CD8-positive, alpha-beta memory T cell (primary cell): ENCODE measurements around the gene MN1. TPM values are rescaled to one million over a fixed set of nuclear protein-coding genes. Genes with fewer than 3 reads are reported as not detected.

ENCODE experiments used
- CTCF ChIA-PET: fragments of 350-600 bp; sonication (Branson Sonifier 250); formaldehyde crosslinking; loops from one replicate; lab custom pipeline; 2021; ENCODE audit warnings: antibody characterized with exemption; lab: Charles Lee
- POLR2A ChIA-PET: fragments of 350-600 bp; sonication (Branson Sonifier 250); formaldehyde crosslinking; loops from one replicate; lab custom pipeline; 2021; ENCODE audit warnings: antibody characterized with exemption; lab: Charles Lee
- DNase-seq, 5 donors: peaks; one replicate each; pipeline versions ENCODE4 v3.0.0 to v3.0.0-alpha.2; 2020 to 2022; ENCODE audit warnings: mixed read lengths in 1 of 5
- H3K27ac ChIP-seq: one replicate; pipeline ENCODE4 v1.7.0; 2013; ENCODE audit warnings: low read depth, mild to moderate bottlenecking, low read length, moderate library complexity
- H3K27me3 ChIP-seq: 2 replicates; pipeline ENCODE4 v1.7.0; 2013; ENCODE audit warnings: low read length, mild to moderate bottlenecking; ENCODE audit not compliant: insufficient read depth, poor library complexity, severe bottlenecking
- H3K36me3 ChIP-seq: 2 replicates; pipeline ENCODE4 v1.7.0; 2013; ENCODE audit warnings: mild to moderate bottlenecking, low read length, moderate library complexity; ENCODE audit not compliant: insufficient read depth
- H3K4me1 ChIP-seq: 2 replicates; pipeline ENCODE4 v1.7.0; 2013; ENCODE audit warnings: mild to moderate bottlenecking, low read length, moderate library complexity; ENCODE audit not compliant: insufficient read depth
- H3K4me3 ChIP-seq: 2 replicates; pipeline ENCODE4 v1.7.0; 2013; ENCODE audit warnings: mild to moderate bottlenecking, low read length
- H3K9me3 ChIP-seq: 2 replicates; pipeline ENCODE4 v1.7.0; 2013; ENCODE audit warnings: mild to moderate bottlenecking, low read length
- H3K27ac Mint-ChIP-seq, 8 donors: one replicate each; pipeline ENCODE4 v1.8.0; 2020 to 2021; ENCODE audit warnings: mixed read lengths in 8 of 8, mild to moderate bottlenecking in 6 of 8, inconsistent platforms in 3 of 8, moderate library complexity in 3 of 8
- H3K27me3 Mint-ChIP-seq, 2 donors: one replicate each; pipeline ENCODE4 v1.8.0; 2020 to 2021; ENCODE audit warnings: mixed read lengths in 2 of 2, mild to moderate bottlenecking in 1 of 2, moderate library complexity in 1 of 2
- H3K36me3 Mint-ChIP-seq, 3 donors: one replicate each; pipeline ENCODE4 v1.8.0; 2020 to 2021; ENCODE audit warnings: mixed read lengths in 3 of 3, inconsistent platforms in 1 of 3, mild to moderate bottlenecking in 1 of 3
- H3K4me1 Mint-ChIP-seq, 3 donors: one replicate each; pipeline ENCODE4 v1.8.0; 2020 to 2021; ENCODE audit warnings: mixed read lengths in 3 of 3, inconsistent platforms in 1 of 3, mild to moderate bottlenecking in 1 of 3
- H3K4me3 Mint-ChIP-seq, 7 donors: one replicate each; pipeline ENCODE4 v1.8.0; 2020 to 2021; ENCODE audit warnings: mixed read lengths in 7 of 7, mild to moderate bottlenecking in 6 of 7, moderate library complexity in 4 of 7, inconsistent platforms in 2 of 7
- H3K9me3 Mint-ChIP-seq, 5 donors: one replicate each; pipeline ENCODE4 v1.8.0; 2020 to 2022; ENCODE audit warnings: mixed read lengths in 5 of 5, mild to moderate bottlenecking in 3 of 5, moderate library complexity in 2 of 5, inconsistent platforms in 1 of 5
- polyA plus RNA-seq: library from polyadenylated mRNA; unstranded; fragments of 300-500 nt; fragmentation: Illumina TruSeq; gene quantifications from one replicate; pipeline ENCODE4 v1.2.3, GENCODE V29; 2021
- total RNA-seq, 2 experiments: library from RNA; stranded (reverse); gene quantifications; one replicate each; pipeline ENCODE4 v1.2.3, GENCODE V29; 2021

MN1 gene
- total and polyA plus RNA-seq, 3 experiments from 2014 or later, result 0.04 to 0.13 TPM; not detected in 1

GRCh38 chr22:27834364-27835185 is 33.0 kb upstream of the MN1 start:
- peaks cover 0 to 21% (median 6%) of the 10 kb centered on the region in 3 donors for H3K36me3 Mint-ChIP-seq
- H3K4me3 Mint-ChIP-seq, result no peak overlapping the region

DNA sequence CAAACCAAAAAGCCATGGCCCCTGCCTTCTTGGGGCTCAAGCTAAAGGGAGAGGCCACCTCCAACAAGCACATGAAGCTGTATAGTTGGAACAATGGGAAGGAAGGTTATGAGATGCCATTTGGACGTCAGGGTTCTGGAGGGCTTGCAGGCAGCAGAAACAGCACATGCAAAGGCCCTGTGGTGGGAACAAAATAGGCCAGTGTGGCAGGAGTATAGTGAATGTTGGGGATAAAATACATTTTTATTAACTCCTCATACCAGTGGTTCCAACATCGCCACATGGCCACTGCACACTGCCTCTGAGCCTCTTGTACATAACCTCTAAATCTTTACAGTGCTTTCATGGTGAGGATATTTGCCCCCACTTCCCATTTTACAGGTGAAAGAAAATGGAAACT is 32.2 kb upstream of the MN1 start:
- Mint-ChIP-seq H3K27me3 (peaks cover 0 to 2% of the 10 kb centered on the region in 2 donors), H3K27ac (no peak overlapping the region), H3K36me3 (peaks cover 0 to 19% (median 5%) of the 10 kb centered on the region in 3 donors), H3K4me3 (no peak overlapping the region), H3K4me1 (peaks cover 13 to 14% (median 14%) of the 10 kb centered on the region in 3 donors), H3K9me3 (peaks cover 0 to 7% (median 5%) of the 10 kb centered on the region in 5 donors)
- CTCF ChIA-PET, result no interaction called here
- H3K27me3 ChIP-seq, result no peaks in the 10 kb centered on the region
- POLR2A ChIA-PET, result no interaction called here
- H3K27ac ChIP-seq, result no peak overlapping the region
- H3K4me1 ChIP-seq, result no peaks in the 10 kb centered on the region
- no peak for DNase-seq
- no peaks in the 10 kb centered on the region for H3K36me3 ChIP-seq
- no peak overlapping the region for H3K4me3 ChIP-seq
- no peaks in the 10 kb centered on the region for H3K9me3 ChIP-seq

More at GRCh38 chr22:27834364-27835185, 33.0 kb upstream of the MN1 start:
- CTCF ChIA-PET, result no interaction called here
- Mint-ChIP-seq H3K9me3 (peaks cover 0 to 7% (median 6%) of the 10 kb centered on the region in 5 donors), H3K27me3 (peaks cover 0 to 2% of the 10 kb centered on the region in 2 donors), H3K27ac (no peak overlapping the region), H3K4me1 (peaks cover 13 to 14% (median 14%) of the 10 kb centered on the region in 3 donors)
- Histone ChIP-seq H3K27me3 (no peaks in the 10 kb centered on the region), H3K4me3 (no peak overlapping the region), H3K36me3 (no peaks in the 10 kb centered on the region), H3K9me3 (no peaks in the 10 kb centered on the region), H3K27ac (no peak overlapping the region), H3K4me1 (no peaks in the 10 kb centered on the region)
- POLR2A ChIA-PET, result no interaction called here
- DNase-seq, result no peak

DNA sequence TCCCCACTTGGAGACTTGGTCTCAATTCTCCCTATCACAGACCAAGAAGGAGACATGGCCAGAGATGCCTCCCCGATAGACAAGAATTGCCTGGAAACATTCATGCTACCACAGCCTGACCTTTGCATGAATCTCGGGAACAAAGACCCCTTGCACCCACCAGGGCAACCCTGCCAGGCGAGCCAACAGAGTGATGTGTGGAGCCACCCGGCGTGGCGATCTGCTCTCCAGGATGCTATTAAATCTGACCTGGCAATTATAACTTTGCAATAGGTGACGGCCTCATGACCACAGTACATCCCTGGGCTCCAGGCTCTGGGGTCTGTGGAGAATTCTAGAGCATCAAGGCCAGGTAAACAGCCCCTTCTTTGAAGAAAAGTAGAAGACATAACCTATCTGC is 31.1 kb upstream of the MN1 start:
- peaks cover 13 to 14% (median 14%) of the 10 kb centered on the region in 3 donors for H3K4me1 Mint-ChIP-seq
- no peak for DNase-seq
- Histone ChIP-seq H3K4me3 (no peak overlapping the region), H3K27me3 (no peaks in the 10 kb centered on the region), H3K4me1 (no peaks in the 10 kb centered on the region), H3K9me3 (no peaks in the 10 kb centered on the region), H3K27ac (no peak overlapping the region), H3K36me3 (no peaks in the 10 kb centered on the region)
- H3K27ac Mint-ChIP-seq, result peak overlapping the region in 1 of 8 donors; percentile 46
- ChIA-PET CTCF (no interaction called here), POLR2A (no interaction called here)
- peaks cover 0 to 11% (median 0%) of the 10 kb centered on the region in 3 donors for H3K36me3 Mint-ChIP-seq
- peaks cover 0 to 4% (median 3%) of the 10 kb centered on the region in 5 donors for H3K9me3 Mint-ChIP-seq
- peaks cover 0 to 2% of the 10 kb centered on the region in 2 donors for H3K27me3 Mint-ChIP-seq
- peak overlapping the region in 1 of 7 donors; percentile 40 for H3K4me3 Mint-ChIP-seq

GRCh38 chr22:27829620-27830019 is 28.1 kb upstream of the MN1 start:
- no peaks in the 10 kb centered on the region for H3K36me3 ChIP-seq
- H3K4me1 Mint-ChIP-seq, result peaks cover 13 to 14% (median 14%) of the 10 kb centered on the region in 3 donors
- H3K27me3 ChIP-seq, result no peaks in the 10 kb centered on the region
- H3K4me3 ChIP-seq, result no peak overlapping the region
- H3K9me3 ChIP-seq, result no peaks in the 10 kb centered on the region
- H3K4me3 Mint-ChIP-seq, result no peak overlapping the region
- H3K9me3 Mint-ChIP-seq, result no peaks in the 10 kb centered on the region
- H3K27ac ChIP-seq, result no peak overlapping the region
- H3K36me3 Mint-ChIP-seq, result no peaks in the 10 kb centered on the region
- no peaks in the 10 kb centered on the region for H3K4me1 ChIP-seq
- ChIA-PET POLR2A (interaction anchor here (0.6 kb wide), 1 partner anchor 12 kb away, joined by 4 read pairs; no protein-coding TSS in a partner anchor), CTCF (no interaction called here)
- peaks cover 0 to 4% of the 10 kb centered on the region in 2 donors for H3K27me3 Mint-ChIP-seq
- H3K27ac Mint-ChIP-seq, result peak overlapping the region in 1 of 8 donors; percentile 3
- no peak for DNase-seq

- no peaks in the 10 kb centered on the region for H3K36me3 ChIP-seq
- Mint-ChIP-seq H3K4me1 (peaks cover 13 to 14% (median 14%) of the 10 kb centered on the region in 3 donors), H3K4me3 (no peak overlapping the region), H3K27me3 (peaks cover 0 to 2% of the 10 kb centered on the region in 2 donors), H3K9me3 (no peaks in the 10 kb centered on the region), H3K36me3 (no peaks in the 10 kb centered on the region), H3K27ac (no peak overlapping the region)
- no peak overlapping the region for H3K27ac ChIP-seq
- ChIA-PET CTCF (no interaction called here), POLR2A (no interaction called here)
- no peak overlapping the region for H3K4me3 ChIP-seq
- H3K9me3 ChIP-seq, result no peaks in the 10 kb centered on the region
- H3K27me3 ChIP-seq, result no peaks in the 10 kb centered on the region
- H3K4me1 ChIP-seq, result no peaks in the 10 kb centered on the region
- DNase-seq, result no peak
These were observed 26.3 kb upstream of the MN1 start for GRCh38 chr22:27827604-27828587.

GRCh38 chr22:27825174-27825573 is 23.6 kb upstream of the MN1 start:
- POLR2A ChIA-PET, result no interaction called here

DNA sequence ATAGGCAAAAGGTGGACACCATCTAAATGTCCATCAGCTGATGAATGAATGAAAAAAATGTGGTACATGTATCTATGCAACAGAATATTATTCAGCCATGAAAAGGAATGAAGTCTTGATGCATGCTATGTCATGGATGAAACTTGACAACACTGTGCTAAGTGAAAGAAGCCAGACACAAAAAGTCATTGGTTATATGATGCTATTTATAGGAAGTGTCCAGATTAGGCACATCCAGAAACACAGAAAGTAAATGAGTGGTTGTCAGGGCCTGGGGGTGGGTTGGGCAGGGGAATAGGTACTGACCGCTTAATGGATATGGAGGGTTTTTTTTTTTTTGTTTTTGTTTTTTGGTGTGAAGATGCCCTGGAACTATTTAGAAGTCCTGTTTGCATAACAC is 21.7 kb upstream of the MN1 start:
- Mint-ChIP-seq H3K4me1 (no peaks in the 10 kb centered on the region), H3K36me3 (no peaks in the 10 kb centered on the region), H3K4me3 (no peak overlapping the region), H3K9me3 (peaks cover 0 to 3% (median 2%) of the 10 kb centered on the region in 5 donors), H3K27ac (no peak overlapping the region), H3K27me3 (peaks cover 0 to 2% of the 10 kb centered on the region in 2 donors)
- CTCF ChIA-PET, result no interaction called here
- DNase-seq, result no peak
- Histone ChIP-seq H3K36me3 (no peaks in the 10 kb centered on the region), H3K27ac (no peak overlapping the region), H3K9me3 (no peaks in the 10 kb centered on the region), H3K4me1 (no peaks in the 10 kb centered on the region), H3K27me3 (no peaks in the 10 kb centered on the region), H3K4me3 (no peak overlapping the region)
- POLR2A ChIA-PET, result no interaction called here

More at GRCh38 chr22:27825174-27825573, 23.6 kb upstream of the MN1 start:
- Histone ChIP-seq H3K9me3 (no peaks in the 10 kb centered on the region), H3K27ac (no peak overlapping the region), H3K4me3 (no peak overlapping the region), H3K36me3 (no peaks in the 10 kb centered on the region), H3K27me3 (no peaks in the 10 kb centered on the region), H3K4me1 (no peaks in the 10 kb centered on the region)
- no peak for DNase-seq
- CTCF ChIA-PET, result no interaction called here
- Mint-ChIP-seq H3K27me3 (peaks cover 0 to 2% of the 10 kb centered on the region in 2 donors), H3K36me3 (no peaks in the 10 kb centered on the region), H3K4me1 (no peaks in the 10 kb centered on the region), H3K9me3 (peaks cover 0 to 2% (median 0%) of the 10 kb centered on the region in 5 donors), H3K27ac (no peak overlapping the region), H3K4me3 (no peak overlapping the region)
